ENCODE results near the gene RUNX1.

Gene RUNX1

DNA sequence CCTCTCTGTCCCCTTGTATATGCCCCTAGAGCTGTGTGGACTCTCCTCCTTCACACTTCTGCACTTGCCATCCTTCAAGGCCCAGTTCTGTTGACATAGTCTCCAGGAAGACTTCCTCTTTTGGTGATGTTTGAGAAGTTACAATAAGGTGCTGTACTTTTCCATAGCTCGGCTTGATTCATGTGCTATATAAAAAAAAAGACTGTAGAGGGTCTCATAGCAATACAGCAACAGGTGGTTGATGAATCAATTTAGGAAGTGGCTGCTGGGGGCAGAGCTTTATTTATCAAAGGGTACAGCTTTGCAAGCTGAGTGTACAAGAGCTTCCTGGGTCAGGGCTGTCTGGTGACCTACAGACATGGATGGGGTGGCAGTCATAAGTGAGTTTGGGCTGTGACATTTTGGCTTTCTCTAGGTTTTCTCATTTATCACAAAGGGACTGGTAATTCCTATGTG lies 102.7 kb downstream of the RUNX1 start:
- no peak for DNase-seq (ENCODE audit: low spot score)

DNA sequence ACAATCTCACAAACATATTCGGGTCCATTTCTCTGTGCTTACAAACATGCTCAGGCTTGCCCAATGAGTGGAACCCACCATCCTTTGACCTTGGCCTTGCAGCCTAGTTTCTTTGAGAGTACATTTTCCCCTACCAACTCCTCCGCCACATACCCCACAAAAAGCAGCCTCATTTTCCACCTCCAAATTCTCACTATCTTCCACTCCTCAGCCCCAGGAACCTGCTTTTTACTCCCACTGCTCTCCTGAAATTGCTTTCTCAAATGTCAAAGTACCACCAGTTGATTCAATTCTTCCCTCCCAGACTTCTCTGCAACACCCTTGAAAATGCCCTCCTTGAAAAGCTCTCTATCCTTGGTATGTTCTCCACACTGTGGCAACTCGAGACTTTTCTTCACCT lies 103.8 kb downstream of the RUNX1 start:
- DNase-seq (ENCODE audit: low spot score): no peak

DNA sequence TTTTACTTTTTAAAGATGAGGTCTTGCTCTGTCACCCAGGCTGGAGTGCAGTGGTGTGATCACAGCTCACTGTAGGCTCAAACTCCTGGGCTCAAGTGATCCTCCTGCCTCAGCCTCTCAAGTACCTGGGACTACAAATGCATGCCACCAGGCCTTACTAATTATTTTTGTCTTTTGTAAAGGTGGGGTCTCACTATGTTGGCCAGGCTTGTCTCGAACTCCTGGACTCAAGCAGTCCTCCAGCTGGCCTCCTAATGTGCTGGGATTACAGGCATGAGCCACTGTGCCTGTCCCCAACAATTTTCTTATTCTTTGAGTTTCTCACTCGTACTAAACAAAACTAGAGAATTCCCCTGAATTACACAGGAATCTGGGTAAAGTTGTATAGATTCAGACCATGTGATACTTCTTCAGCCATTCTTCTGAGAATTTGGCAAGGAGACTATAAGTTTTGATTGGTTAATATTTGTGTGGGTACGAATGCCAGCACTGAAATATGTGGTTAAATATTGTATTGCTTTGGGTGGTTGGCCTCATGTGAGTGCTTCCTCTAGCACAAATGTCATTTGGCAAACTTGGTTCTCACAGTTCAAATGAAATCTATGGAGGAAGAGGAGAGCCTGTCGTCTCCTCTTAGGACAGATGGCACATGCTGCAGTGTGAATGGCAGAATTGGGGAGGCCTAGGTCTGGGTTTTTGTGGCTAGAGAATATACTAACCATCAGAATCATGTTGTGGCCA lies 104.9 kb downstream of the RUNX1 start:
- DNase-seq (ENCODE audit: low spot score): no peak

DNA sequence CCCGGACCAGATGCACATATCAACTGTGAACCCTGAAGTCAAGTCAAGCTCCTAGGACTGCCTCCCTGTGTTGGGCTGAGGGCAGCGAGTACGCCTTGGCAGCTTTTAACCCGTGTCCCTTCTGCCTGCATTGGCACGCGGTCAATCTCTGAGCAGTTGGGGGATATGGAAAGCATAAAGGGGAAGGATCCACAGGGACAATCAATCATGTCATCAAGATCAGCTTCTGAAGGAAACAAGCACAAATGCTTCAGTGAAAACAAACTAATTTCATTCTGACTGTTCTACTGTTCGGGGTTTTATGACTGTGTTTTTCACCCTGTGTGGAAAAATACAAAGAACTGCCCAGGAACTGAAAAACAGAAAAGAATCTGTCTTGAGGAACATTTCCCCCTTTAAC lies 106.2 kb downstream of the RUNX1 start:
- no peak for DNase-seq (ENCODE audit: low spot score)

DNA sequence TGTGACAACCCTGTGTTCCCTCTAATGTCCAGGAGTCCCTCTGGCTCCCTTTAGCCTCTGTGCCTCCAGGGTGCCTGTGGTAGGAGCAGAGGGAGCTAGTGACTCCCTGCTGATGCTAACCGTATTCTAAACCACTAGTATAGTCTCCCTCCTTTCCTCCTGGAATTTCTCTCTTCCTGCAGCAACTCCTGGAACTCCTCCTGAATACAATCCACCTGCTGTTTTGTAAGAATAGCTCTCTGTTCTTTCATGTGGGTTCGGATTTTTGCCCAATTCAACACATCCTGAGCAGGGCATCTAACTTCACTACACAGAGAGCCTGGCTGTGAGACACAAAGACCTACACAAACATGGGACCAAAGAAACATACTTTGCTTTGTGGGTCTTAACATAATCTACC lies 107.9 kb downstream of the RUNX1 start:
- no peak for DNase-seq (ENCODE audit: low spot score)

DNA sequence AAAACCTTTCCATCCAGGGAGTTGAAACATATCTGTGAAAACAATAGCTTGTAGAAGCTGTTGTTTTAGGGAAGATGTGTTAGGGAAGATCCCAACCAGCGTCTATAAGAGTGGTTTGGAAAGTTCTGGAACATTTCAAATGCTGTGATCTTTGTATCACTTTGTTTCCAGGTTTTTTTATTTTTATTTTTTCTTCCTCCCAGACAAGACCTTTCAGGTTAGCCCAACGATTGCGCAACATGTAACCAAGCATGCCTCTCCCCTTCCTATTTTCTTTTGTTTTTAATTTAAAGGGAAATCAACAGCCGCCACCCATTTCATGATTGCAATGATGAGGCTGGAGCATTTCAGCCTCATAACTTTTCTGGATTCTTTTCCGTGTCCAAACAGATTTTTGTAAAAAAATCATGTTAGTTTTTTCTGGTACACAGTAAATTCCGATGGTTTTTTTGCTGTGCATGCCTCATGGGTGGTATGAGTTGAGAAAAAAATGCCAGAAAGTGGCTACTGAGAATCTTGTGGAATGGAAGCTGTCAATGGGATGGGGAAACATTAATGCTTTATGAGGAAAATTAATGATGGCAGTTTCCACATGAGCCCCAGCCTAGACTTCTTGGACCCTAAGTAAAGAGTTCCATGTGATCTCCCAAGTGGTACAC lies 109.3 kb downstream of the RUNX1 start:
- DNase-seq (ENCODE audit: low spot score): no peak

DNA sequence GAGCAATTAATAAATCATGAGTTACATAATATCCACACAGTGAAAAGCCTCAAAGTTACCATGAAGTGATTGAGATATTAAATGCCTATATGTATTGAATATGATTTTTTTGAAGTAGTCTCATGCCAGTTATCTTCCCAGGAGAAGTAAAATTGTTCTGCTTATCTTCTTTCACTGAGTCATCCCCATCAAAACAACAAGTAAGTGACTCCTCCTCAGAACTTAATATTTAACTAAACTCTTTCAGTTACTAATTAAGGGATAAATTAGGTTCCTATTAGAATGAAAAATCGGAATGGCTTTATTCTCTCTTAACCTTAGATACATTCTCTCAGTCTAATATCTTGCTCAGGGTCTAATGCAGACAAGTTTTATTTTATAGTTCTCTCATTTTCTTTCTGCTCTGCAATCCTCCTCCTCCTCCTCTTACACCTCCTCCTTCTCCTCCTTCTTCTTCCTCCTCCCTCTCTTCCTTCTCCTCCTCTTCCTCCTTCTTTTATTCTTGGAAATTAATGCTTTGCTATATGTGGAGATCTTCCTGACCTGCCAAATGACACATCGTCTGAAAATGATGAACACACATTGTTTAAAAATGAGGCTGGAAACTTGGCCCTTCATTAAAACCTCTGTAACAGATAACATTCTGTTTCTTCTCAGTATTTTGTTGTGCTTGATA lies 110.9 kb downstream of the RUNX1 start:
- no peak for DNase-seq (ENCODE audit: low spot score)

DNA sequence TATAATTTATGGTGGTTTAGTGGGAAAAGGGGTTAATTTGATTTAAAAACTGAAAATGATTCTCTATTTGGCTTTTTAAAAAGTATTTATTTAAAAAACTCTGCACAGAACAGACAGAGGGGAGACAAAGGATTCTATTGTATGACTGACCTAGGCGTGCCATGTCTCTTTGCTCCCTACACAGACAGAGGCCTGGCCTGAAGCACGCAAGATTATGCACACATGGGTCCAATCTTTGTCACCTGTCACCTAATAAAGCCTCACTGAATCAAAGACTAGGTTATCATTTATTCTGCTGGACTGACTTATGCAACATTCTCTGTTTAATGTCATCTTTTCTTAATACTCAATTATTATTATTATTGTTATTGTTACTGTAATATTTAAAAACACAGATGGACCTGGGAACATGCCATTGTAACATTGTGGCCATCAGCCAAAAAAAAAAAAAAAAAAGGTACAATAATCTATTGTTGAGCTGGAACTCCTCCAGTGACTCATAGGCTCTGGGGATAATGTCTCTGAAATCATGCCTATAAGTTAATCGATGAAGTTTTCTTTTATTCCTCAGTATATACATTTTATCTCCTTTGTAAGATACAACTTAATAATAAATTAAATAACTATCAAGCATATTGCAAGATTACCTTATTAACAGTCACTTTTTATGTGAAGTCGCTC lies 112.1 kb downstream of the RUNX1 start:
- no peak for DNase-seq (ENCODE audit: low spot score)

DNA sequence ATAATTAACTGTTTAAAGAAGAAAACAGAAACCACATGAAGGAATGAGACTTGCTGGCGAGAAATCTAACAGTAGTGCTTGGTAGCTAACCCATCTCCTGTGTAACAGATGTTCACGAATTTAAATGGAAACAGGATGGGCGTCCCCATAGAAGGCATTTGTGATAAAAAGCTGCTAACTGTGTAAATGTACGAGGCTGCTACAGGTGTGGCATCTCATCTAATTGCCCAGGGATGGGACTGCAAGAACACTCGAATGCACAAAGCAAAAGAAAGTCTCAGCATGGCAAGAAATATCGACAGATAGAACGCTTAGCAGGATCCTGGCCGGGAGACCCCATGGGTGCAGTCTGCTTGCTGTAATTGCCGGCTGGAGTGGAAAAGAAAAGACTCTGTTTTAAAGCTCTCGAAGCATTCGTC lies 112.7 kb downstream of the RUNX1 start:
- peak; percentile 41 for DNase-seq (ENCODE audit: low spot score)

DNA sequence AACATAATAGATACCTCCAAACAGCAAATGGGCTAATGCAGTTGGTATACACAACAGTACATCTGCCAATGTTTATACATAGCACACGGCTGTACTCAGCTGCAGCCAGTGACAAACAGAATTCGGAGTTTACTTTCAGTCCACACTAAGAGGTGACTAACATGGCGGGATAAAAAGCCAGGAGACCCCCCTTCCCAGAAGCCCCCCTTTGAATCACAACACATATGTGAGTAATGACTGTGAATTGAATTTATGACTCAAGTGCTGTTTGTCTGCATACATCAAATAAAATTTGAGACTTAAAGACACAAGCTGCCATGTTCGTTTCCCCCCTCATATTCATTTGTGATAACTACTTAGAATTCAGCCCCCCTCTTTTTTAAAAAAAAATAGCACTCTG lies 113.2 kb downstream of the RUNX1 start:
- no peak for DNase-seq (ENCODE audit: low spot score)

DNA sequence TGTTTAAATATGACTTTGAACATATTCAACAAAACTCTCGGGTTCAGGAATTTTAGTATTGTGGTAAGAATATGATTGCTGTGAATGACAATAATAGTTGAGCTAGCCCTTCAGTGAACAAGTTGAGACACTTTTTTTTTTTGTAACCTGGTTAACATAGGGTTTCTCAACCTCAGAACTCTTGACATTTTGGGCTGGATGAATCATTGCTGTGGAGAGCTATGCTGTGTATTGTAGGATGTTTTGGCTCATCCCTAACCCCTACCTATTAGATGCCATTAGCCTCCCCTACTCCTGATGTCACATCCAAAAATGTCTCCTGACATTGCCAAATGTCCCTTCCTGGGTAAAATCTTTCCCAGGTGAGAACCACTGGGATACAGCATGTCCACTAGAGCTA lies 113.7 kb downstream of the RUNX1 start:
- DNase-seq (ENCODE audit: low spot score): no peak

DNA sequence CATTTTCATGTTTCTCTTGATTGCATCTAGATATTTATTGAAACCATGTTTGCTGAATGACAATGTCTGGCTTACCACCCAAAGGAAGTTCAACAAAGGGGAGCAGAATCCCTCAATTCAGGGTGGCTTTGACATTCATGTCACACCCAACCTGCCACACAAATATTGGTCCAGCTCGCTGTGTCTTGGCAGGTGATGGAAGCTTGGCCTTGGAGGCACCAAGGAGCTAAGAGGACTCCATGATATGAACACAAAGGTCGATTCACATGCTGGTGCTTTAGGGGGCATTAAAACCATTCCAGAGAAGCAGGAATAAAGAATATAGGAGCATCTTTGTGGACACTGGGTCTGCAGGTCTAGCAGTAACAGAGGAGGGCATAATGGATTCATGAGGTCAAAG lies 114.8 kb downstream of the RUNX1 start:
- DNase-seq (ENCODE audit: low spot score): no peak

DNA sequence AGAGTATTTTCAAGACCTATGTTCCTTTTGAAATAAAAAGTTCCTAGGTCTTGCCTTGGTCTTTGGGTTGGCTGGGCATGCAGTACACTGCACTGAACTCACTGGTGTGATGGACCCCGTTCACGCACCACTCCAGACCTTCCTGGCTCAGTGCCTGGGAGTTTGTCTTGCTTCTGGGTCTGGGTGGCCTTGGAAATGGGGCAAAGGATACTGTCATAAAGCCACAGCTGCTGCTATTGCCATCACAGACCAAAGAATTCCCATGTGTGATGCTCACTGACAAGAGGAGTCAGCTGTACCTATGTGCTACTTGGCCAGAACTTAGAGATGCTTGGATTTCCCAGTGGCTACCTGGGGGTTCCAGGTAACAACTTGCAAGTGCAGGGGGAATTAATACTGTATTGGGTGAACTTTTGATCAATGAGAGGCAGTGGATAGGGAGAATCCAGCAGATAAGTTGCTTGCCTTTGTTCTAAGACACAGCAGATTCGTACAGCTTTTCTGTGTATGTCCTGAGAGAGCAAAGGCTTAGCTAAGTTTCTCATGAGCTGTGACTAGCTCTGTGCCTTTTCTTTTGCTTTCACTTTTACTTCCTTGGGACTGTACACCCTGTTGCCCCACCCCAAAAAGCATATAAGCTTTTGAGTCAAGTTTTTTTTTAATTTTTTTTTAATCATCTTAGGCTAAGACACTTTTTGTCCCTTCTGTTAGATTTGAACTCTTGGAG lies 115.3 kb downstream of the RUNX1 start:
- DNase-seq (ENCODE audit: low spot score): peak; percentile 66

DNA sequence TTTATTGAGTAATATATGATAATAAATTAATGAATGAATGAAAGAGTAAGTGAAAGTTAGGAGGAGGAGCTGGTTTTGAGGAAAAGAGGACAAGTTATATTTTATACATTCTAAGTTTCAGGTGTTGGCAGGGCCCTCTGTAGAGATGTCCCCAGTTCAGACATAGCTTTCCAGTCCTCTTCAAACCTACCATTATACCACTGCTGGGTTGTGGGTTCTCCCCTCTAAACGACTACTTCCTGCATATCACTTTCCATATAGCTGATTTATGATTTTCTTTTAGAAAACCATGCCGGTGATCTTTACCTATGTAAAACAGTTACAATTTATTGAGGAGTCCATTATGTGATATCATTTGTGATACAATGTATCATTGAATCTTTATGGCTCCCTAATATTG lies 116.9 kb downstream of the RUNX1 start:
- DNase-seq (ENCODE audit: low spot score): no peak

DNA sequence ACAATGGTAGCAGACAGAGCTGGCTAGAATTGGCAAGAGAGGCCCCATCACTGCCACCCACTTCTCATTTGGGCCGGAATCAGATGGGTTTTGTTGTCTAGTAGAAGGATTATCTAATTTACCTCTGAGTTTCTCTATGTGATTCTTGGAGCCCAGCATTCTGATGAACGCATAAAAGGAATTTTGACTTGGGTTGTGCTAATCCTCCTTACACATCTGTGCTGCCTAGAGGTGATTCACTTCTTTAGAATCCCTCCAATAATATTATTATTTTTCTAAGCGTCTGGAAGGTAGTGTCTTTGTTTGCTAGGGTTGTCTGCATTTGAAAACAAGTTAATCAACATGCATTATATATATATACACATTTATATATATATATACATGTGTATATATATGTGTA lies 118.1 kb downstream of the RUNX1 start:
- DNase-seq (ENCODE audit: low spot score): no peak

DNA sequence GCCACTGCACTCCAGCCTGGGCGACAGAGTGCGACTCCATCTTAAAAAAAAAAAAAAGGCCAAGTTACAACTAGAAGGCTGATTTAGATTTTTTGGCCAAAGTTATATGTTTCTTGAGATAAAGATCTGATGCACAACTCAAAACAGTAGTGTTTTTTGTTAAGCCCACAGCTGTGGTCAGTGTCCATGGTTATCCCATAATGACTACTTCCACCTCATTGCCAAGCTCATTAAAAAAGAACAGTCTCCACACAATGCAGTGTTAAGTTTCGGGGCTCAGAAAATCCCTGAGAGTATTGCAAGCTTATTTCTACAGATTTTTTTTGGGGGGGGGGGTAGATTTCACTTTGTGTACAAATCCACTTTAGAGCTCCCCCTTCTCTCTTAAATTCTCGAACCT lies 120.5 kb downstream of the RUNX1 start:
- DNase-seq (ENCODE audit: low spot score): no peak

DNA sequence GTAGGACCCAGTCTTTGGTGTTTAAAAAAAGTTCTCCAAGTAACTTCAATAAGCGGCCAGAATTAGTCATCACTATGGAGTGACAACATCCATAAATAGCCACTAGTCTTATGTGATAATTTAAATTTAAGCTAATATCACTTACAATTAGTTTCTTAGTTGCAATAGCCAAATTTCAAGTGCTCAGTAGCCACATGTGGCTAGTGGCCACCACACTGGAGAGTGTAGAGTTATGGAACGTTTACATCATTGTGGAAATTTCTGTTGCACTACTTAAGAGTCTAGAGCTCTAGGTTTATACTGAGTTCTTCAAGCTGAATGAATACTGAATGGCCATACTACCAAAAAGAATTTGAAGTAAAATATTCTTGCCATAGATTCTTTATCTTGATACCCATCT lies 121.1 kb downstream of the RUNX1 start:
- no peak for DNase-seq (ENCODE audit: low spot score)

DNA sequence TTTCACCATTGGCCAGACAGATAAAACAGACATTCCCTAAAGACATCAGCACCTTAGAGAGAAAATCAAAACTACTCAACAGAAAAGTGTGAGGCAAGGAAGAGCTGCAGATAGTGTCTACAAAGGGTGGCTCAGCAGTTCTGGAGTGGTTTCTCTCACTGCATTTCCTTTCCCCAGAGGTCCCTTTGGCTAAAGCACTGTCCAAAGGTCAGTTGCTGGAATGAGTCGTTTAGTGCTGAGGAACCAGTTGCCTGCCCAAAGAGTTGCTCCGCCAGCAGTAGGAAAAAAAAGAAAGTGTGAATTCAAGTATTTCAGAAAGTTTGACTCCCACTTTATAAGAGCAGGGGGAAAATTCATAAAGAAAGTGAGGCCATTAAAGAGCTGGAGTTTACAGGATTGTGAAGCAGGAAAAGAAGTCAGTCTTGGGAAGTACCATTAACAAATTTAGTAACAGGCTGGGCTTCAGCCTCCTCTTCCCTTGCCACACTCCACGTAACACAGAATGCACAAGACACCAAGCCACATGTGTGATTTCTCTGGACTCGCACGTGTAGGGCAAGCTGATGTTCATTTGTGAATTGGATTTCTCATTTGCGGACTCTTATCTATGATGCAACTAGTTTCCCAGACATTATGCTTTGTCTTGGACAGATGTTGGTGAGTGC lies 122.2 kb downstream of the RUNX1 start:
- no peak for DNase-seq (ENCODE audit: low spot score)

DNA sequence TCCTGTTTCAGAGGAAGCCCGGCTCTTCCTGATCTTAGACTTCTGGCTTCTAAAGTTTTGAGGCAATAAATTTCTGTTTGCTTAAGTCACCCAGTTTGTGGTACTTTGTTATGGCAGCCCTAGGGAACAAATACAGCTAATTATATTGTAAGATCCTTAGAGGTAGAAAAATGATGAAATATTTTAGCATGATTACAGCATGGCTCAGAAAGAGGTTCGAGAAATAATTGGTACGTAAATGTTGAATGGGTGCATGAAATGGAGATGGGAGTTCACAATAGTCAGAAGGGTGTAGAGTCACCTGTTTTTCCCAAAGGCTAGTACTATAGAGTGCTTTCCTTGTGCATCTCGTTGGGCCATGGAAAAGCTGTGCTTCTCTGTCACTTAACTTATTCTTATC lies 123.5 kb downstream of the RUNX1 start:
- no peak for DNase-seq (ENCODE audit: low spot score)

DNA sequence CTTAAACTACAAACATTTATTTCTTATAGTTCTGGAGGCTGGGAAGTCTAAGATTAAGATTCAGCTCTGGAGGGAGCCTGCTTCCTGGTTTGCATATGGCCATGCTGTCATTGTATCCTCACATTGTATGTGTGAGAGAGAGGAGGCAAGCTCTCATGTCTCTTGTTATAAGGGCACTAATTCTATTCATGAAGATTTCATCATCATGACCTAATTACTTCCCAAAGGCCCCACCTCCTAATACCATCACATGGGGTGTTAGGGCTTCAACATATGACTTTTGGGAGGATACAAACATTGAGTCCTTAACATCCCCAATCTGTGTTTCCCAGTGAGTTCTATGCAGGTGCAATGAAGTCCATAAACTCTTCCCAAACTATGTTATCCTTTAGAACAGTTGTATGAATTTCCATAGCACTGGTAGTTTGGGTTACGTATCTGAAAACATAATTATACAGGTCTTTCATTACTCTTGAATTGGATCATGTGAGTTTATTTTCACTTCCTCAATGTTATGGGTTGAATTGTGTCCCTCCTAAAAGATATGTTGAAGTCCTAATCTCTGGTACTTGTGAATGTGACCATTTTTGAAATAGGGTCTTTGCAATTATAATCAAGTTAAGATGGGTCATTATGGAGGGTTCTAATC lies 124.2 kb downstream of the RUNX1 start:
- DNase-seq (ENCODE audit: low spot score): no peak

DNA sequence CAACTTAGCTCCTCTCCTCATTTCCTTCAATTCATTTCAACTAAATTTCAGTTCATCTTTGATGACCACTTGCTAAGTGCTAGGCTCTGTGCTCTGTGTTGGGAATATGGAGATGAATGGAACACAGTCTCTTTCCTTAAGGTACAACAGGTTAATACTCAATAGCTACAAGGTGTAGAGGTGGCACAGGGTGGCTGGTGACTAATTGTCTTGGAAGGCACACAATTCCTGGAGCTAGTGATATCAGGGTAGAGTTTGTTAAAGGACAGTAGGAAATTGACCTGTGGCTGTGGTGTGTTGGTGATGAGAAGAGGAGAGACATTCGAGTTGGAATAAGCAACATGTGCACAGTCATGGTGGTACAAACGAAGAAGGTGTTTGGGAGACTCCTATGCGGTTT lies 124.9 kb downstream of the RUNX1 start:
- DNase-seq (ENCODE audit: low spot score): no peak

All from CD4-positive, alpha-beta T cell treated with Interleukin-6 at 100 ng/mL for 8 hours (primary cell).